HFF-Myc (cell line): Measurements from ENCODE around the gene OBI1.

Experiments used
- DNase-seq: peaks from one replicate; pipeline ENCODE4 v3.0.0-alpha.2; 2011; ENCODE audit warnings: low read depth; ENCODE audit errors: extremely low read depth
- H3K4me3 ChIP-seq: replicated peaks from 2 replicates; pipeline ENCODE4 v1.5.1; 2011; ENCODE audit warnings: low read depth, mild to moderate bottlenecking, control low read depth, low read length
- TF ChIP-seq, protein P1 (sequence below): IDR thresholded peaks from 2 replicates; pipeline ENCODE4 v1.5.1; 2012; ENCODE audit warnings: mild to moderate bottlenecking, low read depth, low read length, control low read depth; ENCODE audit errors: missing control alignments

Gene OBI1

DNA sequence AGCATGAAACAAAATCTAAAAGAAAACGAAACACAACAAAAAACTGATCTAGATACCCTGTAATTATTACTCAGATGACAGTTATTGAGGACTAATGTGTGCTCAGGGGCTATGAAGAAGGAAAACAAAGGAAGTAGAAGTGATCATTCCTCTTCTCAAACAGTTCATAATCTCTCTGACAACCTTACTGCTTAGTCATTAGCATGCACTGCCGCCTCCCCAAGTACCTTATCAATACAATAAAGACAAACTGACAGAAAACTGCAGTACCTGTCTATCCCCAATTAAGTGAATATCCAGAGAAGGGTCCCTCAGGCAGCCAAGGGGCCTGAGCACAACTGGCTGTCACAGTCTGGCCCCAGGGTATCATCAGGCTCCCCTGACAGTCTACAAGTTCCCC is 33.6 kb downstream of the OBI1 start:
- DNase-seq, result no peak
- H3K4me3 ChIP-seq, result no peak overlapping the region
- TF ChIP-seq, protein P1, sequence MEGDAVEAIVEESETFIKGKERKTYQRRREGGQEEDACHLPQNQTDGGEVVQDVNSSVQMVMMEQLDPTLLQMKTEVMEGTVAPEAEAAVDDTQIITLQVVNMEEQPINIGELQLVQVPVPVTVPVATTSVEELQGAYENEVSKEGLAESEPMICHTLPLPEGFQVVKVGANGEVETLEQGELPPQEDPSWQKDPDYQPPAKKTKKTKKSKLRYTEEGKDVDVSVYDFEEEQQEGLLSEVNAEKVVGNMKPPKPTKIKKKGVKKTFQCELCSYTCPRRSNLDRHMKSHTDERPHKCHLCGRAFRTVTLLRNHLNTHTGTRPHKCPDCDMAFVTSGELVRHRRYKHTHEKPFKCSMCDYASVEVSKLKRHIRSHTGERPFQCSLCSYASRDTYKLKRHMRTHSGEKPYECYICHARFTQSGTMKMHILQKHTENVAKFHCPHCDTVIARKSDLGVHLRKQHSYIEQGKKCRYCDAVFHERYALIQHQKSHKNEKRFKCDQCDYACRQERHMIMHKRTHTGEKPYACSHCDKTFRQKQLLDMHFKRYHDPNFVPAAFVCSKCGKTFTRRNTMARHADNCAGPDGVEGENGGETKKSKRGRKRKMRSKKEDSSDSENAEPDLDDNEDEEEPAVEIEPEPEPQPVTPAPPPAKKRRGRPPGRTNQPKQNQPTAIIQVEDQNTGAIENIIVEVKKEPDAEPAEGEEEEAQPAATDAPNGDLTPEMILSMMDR, result no peak

DNA sequence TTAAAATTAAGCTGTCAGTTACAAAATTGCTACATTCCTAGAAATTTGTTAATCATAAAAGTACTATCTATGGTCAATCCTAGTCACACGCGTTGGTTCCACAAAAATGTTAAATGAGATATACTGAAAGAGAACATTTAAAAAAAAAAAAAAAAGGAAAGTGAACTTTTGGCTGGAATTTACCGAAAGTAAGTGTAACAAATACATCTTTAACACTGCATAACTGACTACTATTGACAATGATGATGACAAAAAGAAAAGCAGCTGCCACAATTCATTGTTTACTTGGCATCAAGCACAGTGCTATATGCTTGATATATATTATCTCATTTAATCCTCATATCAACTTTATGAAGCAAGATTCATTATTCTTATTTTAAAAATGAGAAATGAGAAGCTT is 35.8 kb downstream of the OBI1 start:
- DNase-seq, result no peak
- no peak overlapping the region for H3K4me3 ChIP-seq
- TF ChIP-seq, protein P1, result no peak

DNA sequence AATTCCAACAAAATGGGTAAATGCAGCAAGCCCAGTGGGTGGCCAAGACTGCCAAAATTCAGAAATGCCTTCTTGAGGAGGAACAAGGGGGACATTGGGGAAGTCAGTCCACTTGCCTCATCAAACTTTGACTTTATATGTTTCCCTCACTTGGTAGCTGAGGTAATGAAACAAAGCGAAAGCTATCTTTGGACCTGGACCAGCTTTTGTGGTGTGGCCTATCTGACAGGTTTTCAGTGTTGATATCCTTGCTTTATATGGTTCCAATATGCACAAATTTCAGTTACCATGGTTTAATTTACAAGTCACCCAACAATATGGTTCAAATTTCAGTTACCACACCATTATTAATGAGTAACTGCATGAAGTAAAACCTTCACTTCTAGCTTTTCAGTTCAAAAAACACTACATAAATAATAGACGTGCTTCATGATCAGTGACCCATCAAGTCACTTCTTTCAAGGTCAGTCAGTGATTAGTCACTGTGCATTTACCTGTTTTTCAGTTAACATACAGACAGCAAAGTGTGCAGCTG is 38.0 kb downstream of the OBI1 start:
- H3K4me3 ChIP-seq, result no peak overlapping the region
- TF ChIP-seq, protein P1, result no peak
- DNase-seq, result no peak

DNA sequence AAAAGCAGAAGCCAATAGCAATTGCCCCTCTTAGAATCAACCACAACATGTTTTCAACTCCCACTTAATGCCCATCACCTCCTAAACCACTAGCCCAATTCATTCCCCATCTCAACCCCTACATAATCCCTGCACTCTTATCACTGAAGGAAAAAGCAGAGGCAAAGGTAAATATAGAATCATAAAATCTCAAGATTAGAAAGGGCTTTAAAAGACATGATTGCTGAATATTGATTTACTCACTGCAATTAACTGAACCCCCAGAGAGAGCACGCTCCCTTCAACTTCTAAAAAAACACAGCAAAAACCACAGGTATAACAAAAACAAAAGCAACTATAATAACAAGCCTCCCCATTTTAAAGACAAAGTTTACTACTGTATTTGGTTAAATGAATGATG is 40.5 kb downstream of the OBI1 start:
- H3K4me3 ChIP-seq, result no peak overlapping the region
- TF ChIP-seq, protein P1, result no peak
- DNase-seq, result no peak

DNA sequence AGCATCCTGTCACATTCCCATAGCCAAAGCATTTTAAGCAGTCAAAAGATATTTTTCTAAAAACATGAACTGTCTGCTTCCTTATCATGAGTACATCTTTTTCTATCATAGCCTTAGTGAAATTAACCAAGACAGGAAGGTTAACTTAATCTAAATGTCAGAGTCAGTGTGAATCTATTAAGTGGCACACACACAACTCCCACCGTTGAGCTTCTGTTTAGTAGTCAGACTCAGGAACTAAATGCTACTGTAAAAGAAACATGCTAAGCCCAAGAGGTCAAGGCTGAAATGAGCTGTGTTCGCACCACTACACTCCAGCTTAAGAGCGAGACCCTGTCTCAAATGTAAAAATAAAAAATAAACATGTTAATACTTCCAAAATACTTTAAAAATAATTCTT is 47.9 kb downstream of the OBI1 start:
- DNase-seq, result no peak
- TF ChIP-seq, protein P1, result no peak
- no peak overlapping the region for H3K4me3 ChIP-seq

DNA sequence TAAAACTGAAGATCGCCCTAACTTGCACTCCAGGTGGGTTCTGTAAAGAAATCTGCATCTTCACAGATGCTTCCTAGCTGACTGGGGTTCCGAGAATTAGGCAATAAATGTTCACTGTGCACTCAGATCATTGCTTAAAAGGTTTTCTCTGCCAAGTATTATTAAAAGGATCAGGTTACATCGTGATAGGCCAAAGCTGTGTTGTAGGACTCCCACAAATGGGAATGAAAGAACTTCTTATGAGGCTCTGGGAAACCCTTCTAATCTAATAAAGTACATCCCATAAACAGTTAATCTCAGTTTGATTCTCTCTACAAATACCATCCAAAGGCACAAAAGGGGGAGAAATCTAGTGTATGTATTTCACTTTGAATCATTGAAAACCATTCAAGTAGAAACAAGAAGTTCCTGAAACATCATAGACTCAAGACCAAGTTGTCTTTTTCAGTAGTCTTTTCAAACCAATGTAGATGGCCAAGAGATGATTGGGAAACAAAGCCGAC is 48.5 kb downstream of the OBI1 start:
- no peak for DNase-seq
- TF ChIP-seq, protein P1, result no peak

More for the DNA sequence above, 48.5 kb downstream of the OBI1 start:
- H3K4me3 ChIP-seq, result no peak overlapping the region
